ENCODE results near the gene DCC. TPM values are rescaled to one million over a fixed set of nuclear protein-coding genes. Genes with fewer than 3 reads are reported as not detected.

Gene DCC
- polyA plus RNA-seq, 1 donor (not counting 4 experiments of a cell fraction or from before 2014, with no cell fraction given), result not detected

DNA sequence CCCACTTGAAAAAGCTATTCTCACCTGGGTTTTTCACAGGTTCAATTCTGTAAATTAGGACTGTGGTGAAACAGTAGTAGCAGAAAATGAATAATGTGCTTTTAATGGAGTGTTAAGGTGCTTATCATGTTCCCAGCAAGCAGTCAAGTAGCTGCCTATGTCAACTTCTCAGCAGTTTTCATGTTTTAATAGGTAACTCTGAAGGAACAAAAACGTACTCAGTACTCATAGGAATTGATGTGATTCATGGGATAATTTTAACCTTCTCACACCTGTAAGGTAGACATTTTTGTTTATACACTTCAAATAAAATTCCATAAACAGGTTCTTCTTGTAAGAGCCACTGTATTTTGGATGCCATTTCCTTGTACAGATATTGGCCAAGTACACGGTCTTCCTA, 1082.9 kb downstream of the DCC start:
- no peaks in the 10 kb centered on the region for H3K9me3 ChIP-seq (ENCODE audit: control insufficient read depth, low read depth, low read length)
- no peak overlapping the region for H3K4me2 ChIP-seq (ENCODE audit: control insufficient read depth, extremely low read depth, insufficient read depth, low read depth, low read length)
- FAIRE-seq (no peak), DNase-seq (ENCODE audit: low read depth, low spot score) (no peak)
- no peaks in the 10 kb centered on the region for H3K4me1 ChIP-seq (ENCODE audit: control insufficient read depth, extremely low read depth, insufficient read depth, low read length)
- H4K20me1 ChIP-seq (ENCODE audit: control insufficient read depth, extremely low read depth, insufficient read depth, low read length), result no peaks in the 10 kb centered on the region
- dilution Hi-C loops (cut with MboI; ENCODE audit: extremely low pct_ligation_motif_present, low sequenced_read_pairs), result no loop called here
- no peaks in the 10 kb centered on the region for H3K9me1 ChIP-seq (ENCODE audit: control insufficient read depth, extremely low read depth, insufficient read depth, low read length)
- H3K4me3 ChIP-seq (ENCODE audit: control insufficient read depth in 2 of 3, extremely low read depth in 1 of 3, insufficient read depth in 2 of 3, low read depth in 1 of 3, low read length in 3 of 3), result no peak overlapping the region
- TF ChIP-seq, protein P1, sequence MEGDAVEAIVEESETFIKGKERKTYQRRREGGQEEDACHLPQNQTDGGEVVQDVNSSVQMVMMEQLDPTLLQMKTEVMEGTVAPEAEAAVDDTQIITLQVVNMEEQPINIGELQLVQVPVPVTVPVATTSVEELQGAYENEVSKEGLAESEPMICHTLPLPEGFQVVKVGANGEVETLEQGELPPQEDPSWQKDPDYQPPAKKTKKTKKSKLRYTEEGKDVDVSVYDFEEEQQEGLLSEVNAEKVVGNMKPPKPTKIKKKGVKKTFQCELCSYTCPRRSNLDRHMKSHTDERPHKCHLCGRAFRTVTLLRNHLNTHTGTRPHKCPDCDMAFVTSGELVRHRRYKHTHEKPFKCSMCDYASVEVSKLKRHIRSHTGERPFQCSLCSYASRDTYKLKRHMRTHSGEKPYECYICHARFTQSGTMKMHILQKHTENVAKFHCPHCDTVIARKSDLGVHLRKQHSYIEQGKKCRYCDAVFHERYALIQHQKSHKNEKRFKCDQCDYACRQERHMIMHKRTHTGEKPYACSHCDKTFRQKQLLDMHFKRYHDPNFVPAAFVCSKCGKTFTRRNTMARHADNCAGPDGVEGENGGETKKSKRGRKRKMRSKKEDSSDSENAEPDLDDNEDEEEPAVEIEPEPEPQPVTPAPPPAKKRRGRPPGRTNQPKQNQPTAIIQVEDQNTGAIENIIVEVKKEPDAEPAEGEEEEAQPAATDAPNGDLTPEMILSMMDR (optimal IDR thresholded peaks at IDR 0.05 in 1 of 3, IDR thresholded peaks at IDR 0.05 in 1 of 3, conservative IDR thresholded peaks at IDR 0.05 in 1 of 3; ENCODE audit: extremely low read depth in 1 of 3, insufficient read depth in 2 of 3, low read length in 3 of 3), result no peak
- H2AFZ ChIP-seq (ENCODE audit: control insufficient read depth, low read length), result no peak overlapping the region
- no peaks in the 10 kb centered on the region for H3K36me3 ChIP-seq (ENCODE audit: control insufficient read depth in 2 of 2, extremely low read depth in 1 of 2, insufficient read depth in 2 of 2, low read length in 2 of 2)
- no peak overlapping the region for H3K9ac ChIP-seq (ENCODE audit: control insufficient read depth, extremely low read depth, insufficient read depth, low read length)
- H3K27ac ChIP-seq (ENCODE audit: control insufficient read depth, insufficient read depth, low read length), result no peak overlapping the region
- no peaks in the 10 kb centered on the region for H3K27me3 ChIP-seq (ENCODE audit: control insufficient read depth, extremely low read depth, insufficient read depth, low read length)
- H3K79me2 ChIP-seq (ENCODE audit: control insufficient read depth, insufficient read depth, low read length), result no peaks in the 10 kb centered on the region

DNA sequence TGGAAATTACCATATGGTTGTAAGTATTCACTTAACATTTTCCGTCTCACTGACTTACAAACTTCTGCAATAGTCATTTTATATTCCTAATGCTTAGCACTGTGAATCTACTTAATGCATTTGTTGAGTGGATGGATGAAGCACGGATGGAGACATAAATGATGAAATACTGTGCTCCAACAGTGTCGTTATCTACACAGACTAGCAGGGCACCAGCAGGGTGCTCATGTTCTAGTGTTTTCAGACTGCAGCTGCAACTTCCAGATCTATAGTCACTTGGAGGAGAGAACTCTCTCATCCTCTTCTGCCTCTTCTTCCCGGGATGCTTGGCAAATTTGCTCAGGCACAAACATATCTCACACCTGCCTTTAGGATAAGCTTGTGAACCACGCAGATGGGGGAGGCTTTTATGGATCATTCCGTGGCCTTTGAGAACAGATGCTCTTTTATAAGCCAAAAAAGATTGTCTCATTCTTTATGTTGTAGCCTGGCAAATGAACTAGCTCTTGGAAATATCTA, 1086.7 kb downstream of the DCC start:
- no peaks in the 10 kb centered on the region for H3K79me2 ChIP-seq (ENCODE audit: control insufficient read depth, insufficient read depth, low read length)
- TF ChIP-seq, protein P1 (optimal IDR thresholded peaks at IDR 0.05 in 1 of 3, IDR thresholded peaks at IDR 0.05 in 1 of 3, conservative IDR thresholded peaks at IDR 0.05 in 1 of 3; ENCODE audit: extremely low read depth in 1 of 3, insufficient read depth in 2 of 3, low read length in 3 of 3), result no peak
- no peak overlapping the region for H3K4me2 ChIP-seq (ENCODE audit: control insufficient read depth, extremely low read depth, insufficient read depth, low read depth, low read length)
- no peak overlapping the region for H3K4me3 ChIP-seq (ENCODE audit: control insufficient read depth in 2 of 3, extremely low read depth in 1 of 3, insufficient read depth in 2 of 3, low read depth in 1 of 3, low read length in 3 of 3)
- no peak overlapping the region for H2AFZ ChIP-seq (ENCODE audit: control insufficient read depth, low read length)
- H4K20me1 ChIP-seq (ENCODE audit: control insufficient read depth, extremely low read depth, insufficient read depth, low read length), result no peaks in the 10 kb centered on the region
- H3K9ac ChIP-seq (ENCODE audit: control insufficient read depth, extremely low read depth, insufficient read depth, low read length), result no peak overlapping the region
- DNase-seq (ENCODE audit: low read depth, low spot score), result no peak
- dilution Hi-C loops (cut with MboI; ENCODE audit: extremely low pct_ligation_motif_present, low sequenced_read_pairs), result no loop called here
- no peaks in the 10 kb centered on the region for H3K27me3 ChIP-seq (ENCODE audit: control insufficient read depth, extremely low read depth, insufficient read depth, low read length)
- H3K4me1 ChIP-seq (ENCODE audit: control insufficient read depth, extremely low read depth, insufficient read depth, low read length), result no peaks in the 10 kb centered on the region
- no peaks in the 10 kb centered on the region for H3K36me3 ChIP-seq (ENCODE audit: control insufficient read depth in 2 of 2, extremely low read depth in 1 of 2, insufficient read depth in 2 of 2, low read length in 2 of 2)
- no peaks in the 10 kb centered on the region for H3K9me1 ChIP-seq (ENCODE audit: control insufficient read depth, extremely low read depth, insufficient read depth, low read length)
- FAIRE-seq, result no peak
- H3K9me3 ChIP-seq (ENCODE audit: control insufficient read depth, low read depth, low read length), result no peaks in the 10 kb centered on the region
- H3K27ac ChIP-seq (ENCODE audit: control insufficient read depth, insufficient read depth, low read length), result no peak overlapping the region

Data from keratinocyte (primary cell).